ENCODE results near the gene TRPT1.

Gene TRPT1

DNA sequence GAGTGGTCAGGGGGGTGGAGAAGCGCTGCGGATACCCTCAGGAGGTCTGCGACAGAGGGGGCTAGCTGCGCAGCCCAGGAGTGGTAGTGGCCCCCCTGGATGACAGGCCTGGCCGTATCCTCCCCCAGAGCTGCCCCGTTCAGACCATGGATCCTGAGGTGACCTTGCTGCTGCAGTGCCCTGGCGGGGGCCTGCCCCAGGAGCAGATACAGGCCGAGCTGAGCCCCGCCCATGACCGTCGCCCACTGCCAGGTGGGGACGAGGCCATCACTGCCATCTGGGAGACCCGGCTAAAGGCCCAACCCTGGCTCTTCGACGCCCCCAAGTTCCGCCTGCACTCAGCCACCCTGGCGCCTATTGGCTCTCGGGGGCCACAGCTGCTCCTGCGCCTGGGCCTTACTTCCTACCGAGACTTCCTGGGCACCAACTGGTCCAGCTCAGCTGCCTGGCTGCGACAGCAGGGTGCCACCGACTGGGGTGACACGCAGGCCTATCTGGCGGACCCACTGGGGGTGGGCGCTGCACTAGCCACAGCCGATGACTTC, 593 bp upstream of the TRPT1 start:
- H2BK120ac ChIP-seq (ENCODE audit: insufficient read depth, low read length, poor library complexity): peak overlapping the region; percentile 70
- H3K79me1 ChIP-seq (ENCODE audit: low read length): peaks cover 20% of the 10 kb centered on the region
- no peaks in the 10 kb centered on the region for H3K27me3 ChIP-seq (ENCODE audit: insufficient read depth, low read length)
- H3K4ac ChIP-seq (ENCODE audit: low read depth, low read length): peak overlapping the region; percentile 63
- no CpG with 5 or more reads among the region's 26 CpGs for WGBS (ENCODE audit: extremely low coverage, insufficient coverage, insufficient read length)
- H3K79me2 ChIP-seq (ENCODE audit: control insufficient read depth, insufficient read depth, low read length, poor library complexity): peaks cover 16% of the 10 kb centered on the region
- no peak overlapping the region for H3K27ac ChIP-seq (ENCODE audit: low read depth, low read length)
- peak overlapping the region; percentile 90 for H4K91ac ChIP-seq (ENCODE audit: low read depth, low read length)
- H2AFZ ChIP-seq (ENCODE audit: insufficient read depth, low read length, poor library complexity): peak overlapping the region; percentile 68
- H4K12ac ChIP-seq (ENCODE audit: low read depth, low read length): peak overlapping the region; percentile 79
- DNase-seq: peak in 1 of 2 donors; percentile 24
- H4K8ac ChIP-seq (ENCODE audit: low read depth, low read length): peak overlapping the region; percentile 94
- no peak overlapping the region for H2BK12ac ChIP-seq (ENCODE audit: low read length)
- peak overlapping the region; percentile 80 for H2AK5ac ChIP-seq (ENCODE audit: low read length)
- peaks cover 5% of the 10 kb centered on the region for H3K9me3 ChIP-seq (ENCODE audit: insufficient read depth, low read depth, low read length)
- H2BK5ac ChIP-seq (ENCODE audit: low read depth, low read length, poor library complexity): peak overlapping the region; percentile 58
- peak overlapping the region; percentile 76 for H3K18ac ChIP-seq (ENCODE audit: low read length)
- peaks cover 18 to 24% of the 10 kb centered on the region in 2 experiments for H3K4me1 ChIP-seq (ENCODE audit: control insufficient read depth in 1 of 2, insufficient read depth in 2 of 2, low read length in 2 of 2)
- peaks cover 15 to 16% of the 10 kb centered on the region in 2 experiments for H3K36me3 ChIP-seq (ENCODE audit: control insufficient read depth in 1 of 2, insufficient read depth in 2 of 2, low read length in 2 of 2)
- no peak overlapping the region for H3K23ac ChIP-seq (ENCODE audit: low read length)
- H3K9ac ChIP-seq (ENCODE audit: low read length): peak overlapping the region; percentile 87
- peak overlapping the region; percentile 90 for H3K14ac ChIP-seq (ENCODE audit: low read length)
- H3K4me2 ChIP-seq (ENCODE audit: low read length): peak overlapping the region; percentile 95
- peak overlapping the region; percentile 78 for H3K4me3 ChIP-seq (ENCODE audit: low read depth, low read length)

DNA sequence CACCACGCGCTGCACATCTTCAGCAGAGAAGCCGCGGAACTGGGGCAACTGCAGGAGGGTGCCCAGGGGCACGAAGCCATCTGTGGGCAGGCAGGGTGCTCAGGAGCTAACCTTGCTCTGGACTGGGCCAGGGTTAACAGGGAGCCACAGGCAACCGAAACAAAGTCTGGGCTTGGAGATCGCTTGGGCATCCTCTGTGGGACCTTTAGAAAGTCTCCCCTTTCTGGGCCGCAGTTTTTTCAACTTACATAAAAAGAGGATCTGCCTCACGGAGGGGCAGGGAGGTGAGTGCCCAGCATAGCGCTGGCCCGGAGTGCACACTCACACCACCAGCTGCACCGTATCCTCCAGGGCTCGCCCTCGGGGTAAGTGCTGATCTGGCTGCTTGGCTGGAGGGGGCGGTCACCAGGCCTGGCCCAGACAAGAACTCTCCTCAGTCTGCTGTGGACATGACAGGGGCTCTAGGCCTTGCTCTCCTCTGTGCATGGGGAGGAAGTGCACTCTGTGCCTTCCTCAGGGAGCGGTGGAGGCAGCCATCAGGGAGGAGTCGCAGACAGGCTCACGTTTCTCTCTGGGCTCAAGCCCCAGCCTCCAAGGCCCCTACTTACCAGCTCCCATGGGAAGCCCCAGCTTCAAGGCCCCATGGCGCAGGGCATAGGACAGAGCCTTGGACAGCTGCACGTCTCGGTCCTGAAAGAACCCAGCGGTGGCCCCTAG, 937 bp downstream of the TRPT1 start:
- peak overlapping the region; percentile 90 for H4K8ac ChIP-seq (ENCODE audit: low read depth, low read length)
- H2AK5ac ChIP-seq (ENCODE audit: low read length): peak overlapping the region; percentile 93
- peak overlapping the region; percentile 94 for H4K12ac ChIP-seq (ENCODE audit: low read depth, low read length)
- H3K79me1 ChIP-seq (ENCODE audit: low read length): peaks cover 15% of the 10 kb centered on the region
- DNase-seq: peak; percentile 52 to 68
- H3K4me3 ChIP-seq (ENCODE audit: low read depth, low read length): peak overlapping the region; percentile 83
- H3K4ac ChIP-seq (ENCODE audit: low read depth, low read length): peak overlapping the region; percentile 74
- H3K9ac ChIP-seq (ENCODE audit: low read length): no peak overlapping the region
- no peak overlapping the region for H3K27ac ChIP-seq (ENCODE audit: low read depth, low read length)
- H2BK5ac ChIP-seq (ENCODE audit: low read depth, low read length, poor library complexity): peak overlapping the region; percentile 51
- peaks cover 12% of the 10 kb centered on the region for H3K79me2 ChIP-seq (ENCODE audit: control insufficient read depth, insufficient read depth, low read length, poor library complexity)
- WGBS (ENCODE audit: extremely low coverage, insufficient coverage, insufficient read length): no CpG with 5 or more reads among the region's 22 CpGs
- peak overlapping the region; percentile 42 for H2BK12ac ChIP-seq (ENCODE audit: low read length)
- peaks cover 25 to 27% of the 10 kb centered on the region in 2 experiments for H3K36me3 ChIP-seq (ENCODE audit: control insufficient read depth in 1 of 2, insufficient read depth in 2 of 2, low read length in 2 of 2)
- H2AFZ ChIP-seq (ENCODE audit: insufficient read depth, low read length, poor library complexity): peak overlapping the region; percentile 11
- H3K23ac ChIP-seq (ENCODE audit: low read length): no peak overlapping the region
- no peaks in the 10 kb centered on the region for H3K27me3 ChIP-seq (ENCODE audit: insufficient read depth, low read length)
- peaks cover 5% of the 10 kb centered on the region for H3K9me3 ChIP-seq (ENCODE audit: insufficient read depth, low read depth, low read length)
- peak overlapping the region; percentile 57 for H2BK120ac ChIP-seq (ENCODE audit: insufficient read depth, low read length, poor library complexity)
- peak overlapping the region; percentile 94 for H4K91ac ChIP-seq (ENCODE audit: low read depth, low read length)
- peak overlapping the region; percentile 92 for H3K14ac ChIP-seq (ENCODE audit: low read length)
- H3K18ac ChIP-seq (ENCODE audit: low read length): peak overlapping the region; percentile 97
- peaks cover 15 to 24% of the 10 kb centered on the region in 2 experiments for H3K4me1 ChIP-seq (ENCODE audit: control insufficient read depth in 1 of 2, insufficient read depth in 2 of 2, low read length in 2 of 2)
- H3K4me2 ChIP-seq (ENCODE audit: low read length): peak overlapping the region; percentile 95

- Histone ChIP-seq H2AK5ac (ENCODE audit: low read length) (no peak overlapping the region), H3K79me1 (ENCODE audit: low read length) (peaks cover 15% of the 10 kb centered on the region), H3K23ac (ENCODE audit: low read length) (no peak overlapping the region), H2AFZ (ENCODE audit: insufficient read depth, low read length, poor library complexity) (no peak overlapping the region), H3K36me3 (ENCODE audit: control insufficient read depth in 1 of 2, insufficient read depth in 2 of 2, low read length in 2 of 2) (peaks cover 31 to 33% of the 10 kb centered on the region in 2 experiments), H3K4me2 (ENCODE audit: low read length) (no peak overlapping the region), H2BK5ac (ENCODE audit: low read depth, low read length, poor library complexity) (no peak overlapping the region), H3K4me1 (ENCODE audit: control insufficient read depth in 1 of 2, insufficient read depth in 2 of 2, low read length in 2 of 2) (peaks cover 15 to 20% of the 10 kb centered on the region in 2 experiments), H3K9me3 (ENCODE audit: insufficient read depth, low read depth, low read length) (peaks cover 5% of the 10 kb centered on the region), H2BK120ac (ENCODE audit: insufficient read depth, low read length, poor library complexity) (no peak overlapping the region), H3K14ac (ENCODE audit: low read length) (no peak overlapping the region), H3K9ac (ENCODE audit: low read length) (no peak overlapping the region), H4K12ac (ENCODE audit: low read depth, low read length) (peak overlapping the region; percentile 13), H2BK12ac (ENCODE audit: low read length) (no peak overlapping the region), H3K27ac (ENCODE audit: low read depth, low read length) (no peak overlapping the region), H3K4ac (ENCODE audit: low read depth, low read length) (no peak overlapping the region), H3K79me2 (ENCODE audit: control insufficient read depth, insufficient read depth, low read length, poor library complexity) (peaks cover 12% of the 10 kb centered on the region), H3K4me3 (ENCODE audit: low read depth, low read length) (no peak overlapping the region), H3K27me3 (ENCODE audit: insufficient read depth, low read length) (no peaks in the 10 kb centered on the region), H4K8ac (ENCODE audit: low read depth, low read length) (no peak overlapping the region), H4K91ac (ENCODE audit: low read depth, low read length) (no peak overlapping the region), H3K18ac (ENCODE audit: low read length) (no peak overlapping the region)
- WGBS (ENCODE audit: extremely low coverage, insufficient coverage, insufficient read length): no CpG with 5 or more reads among the region's 17 CpGs
- peak in 1 of 2 donors; percentile 43 for DNase-seq
These were observed 1.7 kb downstream of the TRPT1 start for GRCh38 chr11:64224151-64224890.

DNA sequence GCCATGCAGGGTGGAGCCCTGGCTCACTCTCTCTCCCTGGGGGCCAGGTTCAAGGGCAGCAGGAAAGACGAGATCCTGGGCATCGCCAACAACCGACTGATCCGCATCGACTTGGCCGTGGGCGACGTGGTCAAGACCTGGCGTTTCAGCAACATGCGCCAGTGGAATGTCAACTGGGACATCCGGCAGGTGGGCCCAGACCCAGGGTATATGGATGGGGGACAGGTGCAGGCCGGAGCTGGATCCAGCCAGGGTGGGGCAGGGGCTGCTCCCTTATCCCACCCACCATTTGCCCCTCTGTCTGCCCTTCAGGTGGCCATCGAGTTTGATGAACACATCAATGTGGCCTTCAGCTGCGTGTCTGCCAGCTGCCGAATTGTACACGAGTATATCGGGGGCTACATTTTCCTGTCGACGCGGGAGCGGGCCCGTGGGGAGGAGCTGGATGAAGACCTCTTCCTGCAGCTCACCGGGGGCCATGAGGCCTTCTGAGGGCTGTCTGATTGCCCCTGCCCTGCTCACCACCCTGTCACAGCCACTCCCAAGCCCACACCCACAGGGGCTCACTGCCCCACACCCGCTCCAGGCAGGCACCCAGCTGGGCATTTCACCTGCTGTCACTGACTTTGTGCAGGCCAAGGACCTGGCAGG, 2.9 kb downstream of the TRPT1 start:
- peaks cover 33 to 36% of the 10 kb centered on the region in 2 experiments for H3K36me3 ChIP-seq (ENCODE audit: control insufficient read depth in 1 of 2, insufficient read depth in 2 of 2, low read length in 2 of 2)
- peaks cover 12% of the 10 kb centered on the region for H3K79me2 ChIP-seq (ENCODE audit: control insufficient read depth, insufficient read depth, low read length, poor library complexity)
- H2AFZ ChIP-seq (ENCODE audit: insufficient read depth, low read length, poor library complexity): no peak overlapping the region
- H3K23ac ChIP-seq (ENCODE audit: low read length): no peak overlapping the region
- H2BK5ac ChIP-seq (ENCODE audit: low read depth, low read length, poor library complexity): no peak overlapping the region
- no peak overlapping the region for H2BK12ac ChIP-seq (ENCODE audit: low read length)
- no peak overlapping the region for H2AK5ac ChIP-seq (ENCODE audit: low read length)
- no peaks in the 10 kb centered on the region for H3K27me3 ChIP-seq (ENCODE audit: insufficient read depth, low read length)
- no peak overlapping the region for H3K27ac ChIP-seq (ENCODE audit: low read depth, low read length)
- no peak overlapping the region for H4K91ac ChIP-seq (ENCODE audit: low read depth, low read length)
- no peak overlapping the region for H3K4me2 ChIP-seq (ENCODE audit: low read length)
- peaks cover 5% of the 10 kb centered on the region for H3K9me3 ChIP-seq (ENCODE audit: insufficient read depth, low read depth, low read length)
- H3K79me1 ChIP-seq (ENCODE audit: low read length): peaks cover 15% of the 10 kb centered on the region
- H4K12ac ChIP-seq (ENCODE audit: low read depth, low read length): no peak overlapping the region
- no peak overlapping the region for H3K14ac ChIP-seq (ENCODE audit: low read length)
- no peak for DNase-seq
- H4K8ac ChIP-seq (ENCODE audit: low read depth, low read length): no peak overlapping the region
- no CpG with 5 or more reads among the region's 24 CpGs for WGBS (ENCODE audit: extremely low coverage, insufficient coverage, insufficient read length)
- no peak overlapping the region for H2BK120ac ChIP-seq (ENCODE audit: insufficient read depth, low read length, poor library complexity)
- H3K9ac ChIP-seq (ENCODE audit: low read length): no peak overlapping the region
- H3K18ac ChIP-seq (ENCODE audit: low read length): no peak overlapping the region
- no peak overlapping the region for H3K4me3 ChIP-seq (ENCODE audit: low read depth, low read length)
- peaks cover 15 to 20% of the 10 kb centered on the region in 2 experiments for H3K4me1 ChIP-seq (ENCODE audit: control insufficient read depth in 1 of 2, insufficient read depth in 2 of 2, low read length in 2 of 2)
- no peak overlapping the region for H3K4ac ChIP-seq (ENCODE audit: low read depth, low read length)

Data from trophoblast cell (in vitro differentiated cells and primary cell).